Stomach (tissue), 9 donors: Measurements from ENCODE around the gene HSD11B1. TPM values are rescaled to one million over a fixed set of nuclear protein-coding genes. Genes with fewer than 3 reads are reported as not detected.
A peak's percentile ranks its signal among the peaks of the same experiment; 100 is the strongest.

Experiments used
- DNase-seq, 2 donors: peaks; one replicate each; pipeline versions ENCODE4 v3.0.0 to v3.0.0-alpha.2; 2013 to 2019
- H3K27ac ChIP-seq, 5 donors: fragments of 200-600 bp in 4 of 5; sonication (generic) in 4 of 5; one replicate each; pipeline ENCODE4 v1.5.1; 2013 to 2019; ENCODE audit warnings: mild to moderate bottlenecking in 1 of 5, moderate library complexity in 1 of 5
- H3K27me3 ChIP-seq, 3 donors: fragments of 200-600 bp; sonication (generic); one replicate each; pipeline ENCODE4 v1.5.1; 2017 to 2019; ENCODE audit warnings: mixed run types in 1 of 3
- H3K36me3 ChIP-seq, 4 donors: fragments of 200-600 bp; sonication (generic); 1 replicate in 3 of 4; 2 replicates in 1 of 4; pipeline ENCODE4 v1.5.1; 2016 to 2019
- H3K4me1 ChIP-seq, 4 donors: fragments of 200-600 bp; sonication (generic); one replicate each; pipeline ENCODE4 v1.5.1; 2016 to 2019
- H3K4me3 ChIP-seq, 4 donors: fragments of 200-600 bp; sonication (generic) in 3 of 4; one replicate each; pipeline ENCODE4 v1.5.1; 2016 to 2019; ENCODE audit warnings: mild to moderate bottlenecking in 1 of 4
- H3K9me3 ChIP-seq, 4 donors: fragments of 200-600 bp; sonication (generic); one replicate each; pipeline ENCODE4 v1.5.1; 2016 to 2019
- CTCF ChIP-seq, 7 experiments: fragments of 450-650 bp in 4 of 7; fragments of 200-600 bp in 3 of 7; sonication (generic) in 3 of 7; IDR thresholded peaks; one replicate each; pipeline ENCODE4 v1.5.1; 2016 to 2019; ENCODE audit warnings: antibody characterized with exemption in 7 of 7, control low read depth in 2 of 7, mild to moderate bottlenecking in 1 of 7
- EP300 ChIP-seq: sonication (generic); formaldehyde crosslinking; IDR thresholded peaks from one replicate; pipeline ENCODE4 v1.6.1; 2017; ENCODE audit warnings: antibody characterized with exemption
- POLR2A ChIP-seq, 4 donors: fragments of 450-650 bp; IDR thresholded peaks; one replicate each; pipeline ENCODE4 v1.6.1; 2016; ENCODE audit warnings: antibody characterized with exemption in 4 of 4, control low read depth in 2 of 4, mild to moderate bottlenecking in 1 of 4, moderate library complexity in 1 of 4
- POLR2AphosphoS5 ChIP-seq, 3 donors: sonication (generic); formaldehyde crosslinking; IDR thresholded peaks; one replicate each; pipeline ENCODE4 v1.6.1; 2016; ENCODE audit warnings: antibody characterized with exemption in 3 of 3
- WGBS, 5 donors: extraction: QIAGEN DNeasy Blood & Tissue Kit in 3 of 5; methylation state at CpG; one replicate each; pipeline versions ENCODE4 v1.1.5 to v1.1.7; 2013 to 2018; 5-methylcytosine and 5-hydroxymethylcytosine counted together
- intact Hi-C: fragments of 100-400 bp; cut with DNase I; formaldehyde crosslinking; loops from one replicate; pipeline ENCODE4 v1.15.1; 2023; ENCODE audit warnings: low total_unique reads
- polyA plus RNA-seq, 3 donors: library from polyadenylated mRNA; stranded (reverse); fragments of 200-250 nt; gene quantifications; one replicate each; pipeline ENCODE4 v1.2.3, GENCODE V29; 2013
- total RNA-seq, 5 donors: library from RNA; depleted of rRNA; stranded (reverse); fragments of >200 nt; gene quantifications; one replicate each; pipeline versions ENCODE4 v1.1.0 to v1.2.3, GENCODE V29; 2014 to 2016
- donor health status: healthy with polysubstance abuse.
- donor health status: Bipolar disorder and iron deficiency.
- donor health status: healthy.

Gene HSD11B1
- total and polyA plus RNA-seq, 8 donors: 1.5 to 14.0 (median 2.6) TPM; not detected in 2

- peaks cover 18 to 53% (median 31%) of the 10 kb centered on the region in 4 donors for H3K4me1 ChIP-seq
- TF ChIP-seq POLR2AphosphoS5 (IDR thresholded peaks at IDR 0.05) (no peak), EP300 (no peak), CTCF (IDR thresholded peaks at IDR 0.05) (no peak), POLR2A (IDR thresholded peaks at IDR 0.05) (no peak)
- no peaks in the 10 kb centered on the region for H3K9me3 ChIP-seq
- no peak overlapping the region for H3K27ac ChIP-seq
- peak in 1 of 2 donors; percentile 53 for DNase-seq
- intact Hi-C loops: no loop called here
- 46 to 63% (median 54%) methylated on average over 6 of the region's 6 CpGs for WGBS, 5 donors
- H3K4me3 ChIP-seq: no peak overlapping the region
- no peaks in the 10 kb centered on the region for H3K27me3 ChIP-seq
- H3K36me3 ChIP-seq: peaks cover 0 to 17% (median 6%) of the 10 kb centered on the region in 4 donors
Measured at GRCh38 chr1:209772126-209772525, 67.5 kb downstream of the HSD11B1 start.

- WGBS, 5 donors: 75 to 97% (median 81%) methylated on average over 1 of the region's 1 CpG
- no peak for DNase-seq
- Histone ChIP-seq H3K27me3 (no peaks in the 10 kb centered on the region), H3K4me3 (no peak overlapping the region), H3K36me3 (peaks cover 0 to 23% (median 17%) of the 10 kb centered on the region in 4 donors), H3K27ac (no peak overlapping the region), H3K4me1 (peaks cover 8 to 29% (median 14%) of the 10 kb centered on the region in 4 donors), H3K9me3 (no peaks in the 10 kb centered on the region)
- no peak for TF ChIP-seq CTCF (IDR thresholded peaks at IDR 0.05)
- no peak for TF ChIP-seq EP300
- TF ChIP-seq POLR2AphosphoS5 (IDR thresholded peaks at IDR 0.05): no peak
- no peak for TF ChIP-seq POLR2A (IDR thresholded peaks at IDR 0.05)
- intact Hi-C loops: no loop called here
Measured at GRCh38 chr1:209774592-209774991, 69.9 kb downstream of the HSD11B1 start.

GRCh38 chr1:209775678-209776077 is 71.0 kb downstream of the HSD11B1 start:
- 65 to 79% (median 70%) methylated on average over 2 of the region's 2 CpGs for WGBS, 5 donors
- intact Hi-C loops: no loop called here

GRCh38 chr1:209777587-209777986 is 72.9 kb downstream of the HSD11B1 start:
- Histone ChIP-seq H3K9me3 (no peaks in the 10 kb centered on the region), H3K36me3 (peaks cover 0 to 32% (median 24%) of the 10 kb centered on the region in 4 donors), H3K27me3 (no peaks in the 10 kb centered on the region), H3K27ac (no peak overlapping the region), H3K4me3 (no peak overlapping the region), H3K4me1 (peaks cover 0 to 4% (median 0%) of the 10 kb centered on the region in 4 donors)
- TF ChIP-seq POLR2A (IDR thresholded peaks at IDR 0.05) (no peak), EP300 (no peak), POLR2AphosphoS5 (IDR thresholded peaks at IDR 0.05) (no peak), CTCF (IDR thresholded peaks at IDR 0.05) (no peak)
- intact Hi-C loops: no loop called here
- 83 to 100% (median 92%) methylated on average over 2 of the region's 2 CpGs for WGBS, 5 donors
- no peak for DNase-seq

More at GRCh38 chr1:209775678-209776077, 71.0 kb downstream of the HSD11B1 start:
- no peaks in the 10 kb centered on the region for H3K9me3 ChIP-seq
- H3K4me3 ChIP-seq: no peak overlapping the region
- TF ChIP-seq POLR2A (IDR thresholded peaks at IDR 0.05) (no peak), CTCF (IDR thresholded peaks at IDR 0.05) (no peak), POLR2AphosphoS5 (IDR thresholded peaks at IDR 0.05) (no peak), EP300 (no peak)
- no peak overlapping the region for H3K27ac ChIP-seq
- peaks cover 0 to 28% (median 18%) of the 10 kb centered on the region in 4 donors for H3K36me3 ChIP-seq
- DNase-seq: no peak
- H3K27me3 ChIP-seq: no peaks in the 10 kb centered on the region
- H3K4me1 ChIP-seq: peaks cover 0 to 19% (median 7%) of the 10 kb centered on the region in 4 donors
